ENCODE data around the gene DHX36.

DNA sequence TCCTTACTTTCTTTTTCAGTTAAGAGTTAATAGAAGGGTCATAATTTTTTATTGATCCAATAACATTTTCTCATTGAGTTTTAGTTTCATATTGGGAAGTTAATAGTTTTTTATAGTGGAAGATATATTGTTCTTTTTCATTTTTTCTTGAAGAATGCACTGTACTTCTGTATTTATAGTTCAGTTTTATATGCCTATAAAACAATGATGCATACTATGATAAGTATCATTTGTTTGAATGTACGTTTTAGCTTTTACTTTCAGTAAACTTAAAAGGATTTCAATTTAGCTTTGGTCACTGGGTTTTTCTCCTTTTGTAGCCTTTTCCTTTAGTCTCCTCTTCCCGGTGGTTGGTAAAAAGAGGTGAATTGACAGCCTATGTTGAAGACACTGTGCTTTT, 98.8 kb downstream of the DHX36 start:
- TF ChIP-seq POLR2AphosphoS5 (IDR thresholded peaks at IDR 0.05; ENCODE audit: low read depth, low read length): no peak
- TF ChIP-seq SIN3A (IDR thresholded peaks at IDR 0.05; ENCODE audit: borderline replicate concordance, insufficient read depth, low read length): no peak
